GM19043 (cell line): ENCODE measurements around the gene CLDN15.
"Not testable (repeated sequence)": the region's sequence is repeated elsewhere in the genome, so short reads cannot be mapped to it uniquely, and the experiment has no call there.

Experiments
- ATAC-seq: cut with Tn5 transposase; IDR thresholded peaks from one replicate; pipeline ENCODE4 v1.9.1; 2021; ENCODE audit warnings: low read depth; ENCODE audit not compliant: unreplicated experiment

Gene CLDN15, protein sequence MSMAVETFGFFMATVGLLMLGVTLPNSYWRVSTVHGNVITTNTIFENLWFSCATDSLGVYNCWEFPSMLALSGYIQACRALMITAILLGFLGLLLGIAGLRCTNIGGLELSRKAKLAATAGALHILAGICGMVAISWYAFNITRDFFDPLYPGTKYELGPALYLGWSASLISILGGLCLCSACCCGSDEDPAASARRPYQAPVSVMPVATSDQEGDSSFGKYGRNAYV

DNA sequence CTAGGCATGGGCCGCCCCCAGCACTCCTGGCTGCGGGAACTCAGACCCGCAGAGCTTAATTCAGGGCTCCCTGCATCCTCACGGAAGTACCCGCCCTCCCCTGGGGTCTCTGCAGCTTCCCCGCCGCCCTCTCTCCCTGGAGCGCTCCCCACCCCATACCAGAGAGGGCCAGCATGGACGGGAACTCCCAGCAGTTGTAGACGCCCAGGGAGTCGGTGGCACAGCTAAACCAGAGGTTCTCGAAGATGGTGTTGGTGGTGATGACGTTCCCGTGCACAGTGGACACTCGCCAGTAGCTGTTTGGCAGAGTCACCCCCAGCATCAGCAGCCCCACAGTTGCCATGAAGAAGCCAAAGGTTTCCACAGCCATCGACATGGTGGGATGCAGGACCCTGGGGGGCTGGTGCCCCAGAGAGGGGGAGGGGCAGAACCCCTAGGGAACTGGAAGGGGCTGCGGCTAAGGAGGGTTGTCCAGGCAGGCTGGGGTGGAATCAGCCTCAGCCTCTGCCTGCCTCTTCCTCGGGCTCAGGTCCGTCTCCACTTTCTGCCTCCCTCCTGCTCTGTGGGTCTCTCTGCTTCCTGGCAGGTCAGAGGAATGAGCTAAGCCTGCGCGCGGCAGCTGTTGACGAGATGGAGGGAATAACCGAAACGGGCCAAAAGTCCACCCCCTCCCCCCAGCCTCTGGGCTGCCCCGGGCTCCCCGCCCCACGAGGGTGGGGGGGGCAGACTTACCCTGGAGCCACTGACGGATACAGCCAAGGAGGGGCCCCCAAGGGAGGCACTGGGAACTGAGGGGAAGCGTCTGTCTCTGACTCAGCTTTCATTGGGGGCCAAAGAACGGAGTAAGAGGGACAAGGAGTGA lies at the start of gene CLDN15:
Gene CLDN15 (minus strand): TSS at position 597 of the 862 bp plus-strand sequence. CDS start 221 bp downstream, at position 376.
- no peak for ATAC-seq

DNA sequence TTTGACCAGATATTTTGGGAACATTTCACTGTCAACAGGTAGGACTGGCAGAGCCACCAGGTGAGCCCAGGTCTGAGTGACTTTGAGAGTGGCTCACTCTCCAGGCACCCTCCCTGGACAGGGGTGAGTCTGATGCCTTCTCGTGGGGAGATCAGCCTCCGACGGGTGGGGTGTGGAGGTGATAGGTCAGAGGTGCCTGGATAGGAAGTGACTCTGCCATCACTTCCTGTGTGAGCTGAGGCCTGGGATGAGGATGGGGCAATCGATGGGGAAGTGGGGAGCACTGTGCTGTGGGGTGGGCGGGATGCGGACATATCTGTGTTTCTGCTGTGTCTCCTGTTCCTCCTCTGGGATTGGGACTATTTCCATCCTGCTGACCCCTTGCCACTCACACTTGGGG lies 49.4 kb upstream of the CLDN15 start:
- ATAC-seq = no peak

DNA sequence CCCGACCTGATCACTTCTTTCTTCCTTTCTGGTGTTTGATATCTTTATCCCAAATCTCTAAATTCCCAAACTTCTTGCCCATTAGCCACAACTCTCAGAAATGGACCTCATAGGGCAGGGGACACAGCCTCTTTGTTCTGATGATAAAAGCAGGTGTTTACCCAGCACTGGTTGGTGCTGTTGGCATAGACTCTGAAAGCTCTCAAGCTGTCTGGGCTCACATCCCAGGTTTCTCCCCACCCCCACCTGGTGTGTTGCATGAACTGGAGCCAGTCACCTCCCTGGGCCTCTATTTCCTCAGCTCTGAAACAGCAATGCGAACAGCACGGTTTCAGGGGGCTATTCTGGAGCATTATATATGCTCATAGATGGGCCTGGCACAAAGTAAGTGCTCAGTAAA lies 48.3 kb upstream of the CLDN15 start:
- not testable (repeated sequence) for ATAC-seq

DNA sequence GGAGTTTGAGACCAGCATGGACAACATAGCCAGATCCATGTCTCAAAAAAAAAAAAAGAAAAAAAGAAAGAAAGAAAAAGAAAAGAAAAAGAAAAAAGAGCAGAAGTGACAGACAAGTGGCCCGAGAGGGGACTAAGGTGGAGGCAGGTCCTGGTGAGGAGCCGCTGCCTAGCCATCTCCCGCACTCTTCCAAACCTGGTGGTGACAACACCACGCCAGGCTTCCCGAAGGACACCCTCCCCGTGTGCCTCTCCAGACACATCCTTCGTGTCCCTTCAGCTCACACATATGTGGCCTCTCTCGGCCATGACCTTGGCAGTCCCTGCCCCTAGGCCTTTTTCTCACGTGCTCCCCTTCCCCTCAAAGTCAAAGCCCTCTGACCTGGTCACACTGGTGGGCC lies 47.6 kb upstream of the CLDN15 start:
- no peak for ATAC-seq

DNA sequence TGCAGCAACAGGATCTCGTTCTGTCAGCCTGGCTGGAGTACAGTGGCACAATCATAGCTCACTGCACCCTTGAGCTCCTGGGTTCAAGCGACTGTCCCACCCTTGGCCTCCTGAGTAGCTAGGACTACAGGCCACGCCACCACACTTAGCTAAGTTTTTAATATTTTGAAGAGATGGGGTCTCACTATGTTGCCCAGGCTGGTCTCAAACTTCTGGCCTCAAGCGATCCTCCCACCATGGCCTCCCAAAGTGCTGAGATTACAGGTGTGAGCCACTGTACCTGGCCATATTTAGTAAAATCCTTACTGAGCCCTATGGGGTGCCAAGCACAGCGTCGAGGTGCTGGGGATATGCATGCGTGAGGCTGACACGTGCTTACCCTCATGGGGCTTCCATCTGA lies 43.3 kb upstream of the CLDN15 start:
- not testable (repeated sequence) for ATAC-seq

DNA sequence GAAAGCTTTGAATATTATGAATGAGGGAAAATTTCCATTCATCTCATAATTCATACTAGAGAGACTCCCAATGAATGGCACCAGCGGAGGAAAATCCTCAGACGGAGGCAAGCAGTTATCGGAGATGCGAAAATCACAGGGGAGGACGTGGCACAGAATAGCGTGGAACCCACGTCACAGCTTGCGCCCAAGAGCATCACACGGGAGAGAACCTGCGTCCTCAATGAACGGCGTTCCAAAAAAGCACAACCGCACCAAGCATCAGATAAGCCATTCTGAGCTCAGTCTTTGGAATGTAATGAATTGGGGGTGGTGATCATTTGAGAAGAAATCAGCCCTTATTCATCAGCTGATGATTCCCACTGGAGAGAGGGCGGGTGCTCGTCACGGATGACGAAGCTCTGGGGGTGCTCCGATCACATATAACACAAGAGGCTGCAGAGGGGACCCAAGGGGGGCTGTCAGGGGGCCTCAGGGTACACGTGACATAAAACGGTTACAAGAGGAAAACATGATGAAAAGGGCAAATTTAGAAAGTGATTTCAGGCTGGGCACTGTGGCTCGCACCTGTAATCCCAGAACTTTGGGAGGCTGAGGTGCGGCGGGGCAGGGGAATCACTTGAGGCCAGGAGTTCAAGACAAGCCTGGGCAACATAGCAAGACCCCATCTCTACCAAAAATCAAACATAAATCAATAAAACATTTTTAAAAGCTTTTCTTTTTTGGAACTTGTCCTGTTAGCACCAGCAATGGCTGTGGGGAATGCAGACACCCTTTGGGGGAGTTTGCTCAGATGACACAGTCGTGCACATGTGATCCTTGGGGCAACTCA lies 41.1 kb upstream of the CLDN15 start:
- ATAC-seq = no peak

DNA sequence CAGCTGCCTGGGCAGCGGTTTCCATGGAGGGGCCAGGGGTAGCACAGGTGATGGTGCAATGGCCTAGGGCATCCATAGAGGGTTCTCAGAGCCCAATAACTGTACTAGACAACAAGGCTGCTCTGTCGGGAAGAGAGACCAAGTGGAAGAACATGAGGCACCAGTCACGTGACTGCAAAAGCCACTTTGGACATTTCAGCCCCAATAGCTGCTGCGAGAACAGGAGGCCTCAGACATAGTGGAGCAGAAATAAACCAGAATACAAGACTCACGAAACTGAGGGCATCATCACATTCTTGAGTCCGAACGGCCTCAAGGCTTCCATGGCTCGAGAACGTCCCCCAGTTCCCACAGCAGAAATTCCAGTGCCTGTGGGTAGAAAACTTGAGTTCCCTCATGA lies 39.6 kb upstream of the CLDN15 start:
- no peak for ATAC-seq

DNA sequence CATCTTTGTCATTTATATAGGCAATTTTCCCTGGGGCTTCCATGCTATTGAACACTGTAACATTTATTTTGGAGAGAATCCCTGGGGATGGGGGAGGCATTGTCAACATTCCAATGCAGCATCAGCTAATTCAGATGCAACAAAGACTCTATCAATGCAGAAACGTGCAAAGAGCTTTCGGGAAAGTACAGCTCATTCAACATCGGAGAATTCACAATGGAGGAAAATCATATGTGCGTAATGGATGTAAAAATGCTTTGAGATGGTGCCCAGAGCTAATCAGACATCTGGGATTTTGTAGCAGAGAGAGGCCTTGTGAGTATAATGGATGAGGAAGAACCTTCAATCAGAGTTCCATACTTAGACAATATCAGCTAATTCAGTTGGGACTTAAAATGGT lies 35.6 kb upstream of the CLDN15 start:
- no peak for ATAC-seq

DNA sequence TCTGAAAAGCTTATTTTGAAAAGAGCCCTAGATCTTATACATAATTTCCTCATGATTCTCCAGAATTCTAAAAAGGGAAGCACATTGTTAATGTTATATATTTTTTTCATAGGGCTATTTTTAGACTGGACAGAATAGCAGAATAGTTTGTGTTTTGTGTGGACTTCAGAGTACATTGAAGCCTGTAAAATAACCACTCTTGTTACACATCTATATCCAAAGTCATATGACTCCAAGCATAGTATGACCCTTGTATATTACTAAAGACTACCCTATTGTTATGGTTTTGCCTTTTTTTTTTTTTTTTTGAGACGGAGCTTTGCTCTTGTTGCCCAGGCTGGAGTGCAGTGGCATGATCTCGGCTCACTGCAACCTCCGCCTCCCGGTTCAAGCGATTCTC lies 33.4 kb upstream of the CLDN15 start:
- no peak for ATAC-seq

DNA sequence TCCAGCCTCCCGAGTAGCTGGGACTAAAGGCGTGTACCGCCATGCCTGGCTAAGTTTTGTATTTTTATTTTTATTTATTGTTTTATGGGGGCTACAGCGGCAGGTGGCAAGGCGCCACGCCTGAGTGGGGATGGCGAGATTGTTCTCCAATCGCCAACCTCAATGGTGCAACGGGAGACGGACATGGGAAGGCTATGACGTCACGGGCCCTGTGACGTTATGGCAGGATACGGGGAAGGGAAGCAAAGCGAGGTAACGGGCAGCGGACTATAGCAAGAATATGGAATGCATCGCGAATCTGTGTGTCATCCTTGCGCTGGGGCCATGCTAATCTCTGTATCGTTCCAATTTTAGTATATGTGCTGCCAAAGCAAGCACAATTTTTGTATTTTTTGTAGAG lies 32.1 kb upstream of the CLDN15 start:
- no peak for ATAC-seq

DNA sequence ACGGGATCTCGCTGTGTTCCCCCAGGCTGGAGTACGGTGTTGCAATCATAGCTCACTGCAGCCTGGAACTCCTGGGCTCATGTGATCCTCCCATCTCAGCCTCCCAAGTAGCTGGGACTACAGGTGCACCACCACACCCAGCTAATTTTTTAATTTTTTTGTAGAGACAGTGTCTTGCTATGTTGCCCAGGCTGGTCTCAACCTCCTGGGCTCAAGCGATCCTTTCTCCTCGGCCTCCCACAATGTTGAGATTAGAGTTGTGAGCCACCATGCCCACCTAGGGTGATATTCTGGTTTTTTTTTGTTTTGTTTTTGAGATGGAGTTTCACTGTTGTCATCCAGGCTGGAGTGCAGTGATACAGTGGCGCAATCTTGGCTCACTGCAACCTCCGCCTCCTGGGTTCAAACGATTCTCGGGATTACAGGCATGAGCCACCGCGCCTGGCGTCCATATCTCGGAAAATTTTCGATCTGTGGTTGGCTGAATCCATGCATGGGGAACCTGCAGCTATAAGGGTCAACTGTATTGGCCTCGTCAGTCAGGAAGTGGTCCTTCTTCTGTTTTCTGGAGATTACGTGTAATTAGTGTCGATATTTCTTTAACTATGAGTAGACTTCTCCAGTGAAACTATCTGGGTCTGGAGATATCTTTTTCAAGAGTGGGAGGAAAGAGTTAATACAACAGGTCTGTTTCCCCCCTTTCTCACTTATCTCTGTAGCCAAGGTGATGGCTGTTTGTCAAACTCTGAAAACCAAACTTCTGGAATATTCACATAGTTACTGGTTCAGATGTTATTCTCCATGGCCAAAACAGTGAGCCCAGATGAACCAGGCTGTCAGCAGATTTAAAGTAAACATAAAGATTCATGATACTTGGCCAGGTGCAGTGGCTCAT lies 28.3 kb upstream of the CLDN15 start:
- ATAC-seq = no peak

DNA sequence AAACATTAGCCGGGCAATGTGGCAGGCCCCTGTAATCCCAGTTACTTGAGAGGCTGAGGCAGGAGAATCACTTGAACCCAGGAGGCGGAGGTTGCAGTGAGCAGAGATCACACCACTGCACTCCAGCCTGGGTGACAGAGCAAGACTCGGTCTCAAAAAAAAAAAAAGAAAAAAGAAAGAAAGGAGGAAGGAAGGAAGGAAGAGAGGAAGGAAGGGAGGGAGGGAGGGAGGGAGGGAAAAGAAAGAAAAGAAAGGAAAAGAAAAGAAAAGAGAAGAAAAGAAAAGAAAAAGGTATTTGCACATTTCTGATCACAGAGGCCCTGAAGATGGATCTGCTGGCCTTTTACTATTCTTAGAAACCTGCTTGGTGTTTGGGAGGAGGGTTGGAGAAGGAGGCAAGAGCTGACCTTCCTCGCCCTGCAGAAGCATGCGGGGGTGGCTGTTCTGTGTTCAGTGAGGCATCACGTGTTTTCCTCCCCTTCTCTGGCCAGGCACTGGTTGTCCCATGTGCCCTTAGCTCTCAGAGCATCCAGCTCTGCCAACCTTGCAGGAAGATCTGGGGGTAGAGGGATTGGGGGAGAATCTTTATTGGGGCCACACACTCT lies 26.6 kb upstream of the CLDN15 start:
- not testable (repeated sequence) for ATAC-seq

DNA sequence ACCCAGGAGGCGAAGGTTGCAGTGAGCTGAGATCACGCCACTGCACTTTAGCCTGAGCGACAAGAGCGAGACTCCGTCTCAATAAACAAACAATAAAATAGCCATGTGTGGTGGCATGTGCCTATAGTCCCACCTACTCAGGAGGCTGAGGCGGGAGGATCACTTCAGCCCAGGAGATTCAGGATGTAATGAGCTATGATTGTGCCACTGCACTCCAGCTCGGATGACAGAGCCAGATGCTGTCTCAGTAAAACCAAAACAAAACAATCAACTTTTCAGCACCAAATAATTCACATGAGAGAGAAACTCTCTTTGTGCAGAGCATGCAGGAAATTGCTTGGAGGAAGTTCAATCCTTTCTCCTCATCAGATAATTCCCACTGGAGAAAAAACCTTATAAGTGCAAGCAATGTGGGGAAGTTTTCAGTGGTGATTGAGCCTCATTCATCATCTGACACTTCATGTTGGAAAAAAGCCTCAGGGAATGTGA lies 20.7 kb upstream of the CLDN15 start:
- ATAC-seq = no peak

DNA sequence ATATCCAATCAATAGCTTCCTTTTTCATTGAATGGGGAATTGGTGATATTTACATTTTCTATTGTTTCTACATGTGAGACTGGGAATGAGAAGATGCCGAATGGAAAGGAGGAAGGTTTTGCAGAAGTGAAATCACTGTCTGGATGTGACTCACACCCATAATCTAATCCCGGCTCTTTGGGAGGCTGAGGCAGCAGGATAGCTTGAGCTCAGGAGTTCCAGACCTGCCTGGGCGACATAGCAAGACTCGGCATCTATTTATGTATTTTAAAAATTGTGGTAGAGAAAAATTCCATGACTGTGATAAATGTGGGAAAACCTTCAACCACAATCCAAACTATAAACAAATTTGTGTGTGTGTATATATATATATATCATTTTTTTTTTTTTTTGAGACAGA lies 18.2 kb upstream of the CLDN15 start:
- no peak for ATAC-seq

DNA sequence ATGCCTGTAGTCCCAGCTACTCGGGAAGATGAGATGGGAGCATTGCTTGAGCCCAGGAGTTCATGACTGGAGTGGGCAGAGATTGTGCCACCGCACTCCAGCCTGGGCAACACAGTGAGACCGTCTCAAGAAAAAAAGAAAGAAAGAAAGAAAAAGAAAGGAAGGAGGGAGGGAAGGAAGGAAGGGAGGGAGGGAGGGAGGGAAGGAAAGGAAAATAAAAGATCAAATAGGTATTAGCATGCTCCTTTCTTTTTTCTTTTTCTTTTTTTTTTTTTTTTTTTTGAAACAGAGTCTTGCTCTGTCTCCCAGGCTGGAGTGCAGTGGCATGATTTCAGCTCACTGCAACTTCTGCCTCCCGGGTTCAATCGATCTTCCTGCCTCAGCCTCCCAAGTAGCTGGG lies 15.6 kb upstream of the CLDN15 start:
- ATAC-seq = not testable (repeated sequence)

DNA sequence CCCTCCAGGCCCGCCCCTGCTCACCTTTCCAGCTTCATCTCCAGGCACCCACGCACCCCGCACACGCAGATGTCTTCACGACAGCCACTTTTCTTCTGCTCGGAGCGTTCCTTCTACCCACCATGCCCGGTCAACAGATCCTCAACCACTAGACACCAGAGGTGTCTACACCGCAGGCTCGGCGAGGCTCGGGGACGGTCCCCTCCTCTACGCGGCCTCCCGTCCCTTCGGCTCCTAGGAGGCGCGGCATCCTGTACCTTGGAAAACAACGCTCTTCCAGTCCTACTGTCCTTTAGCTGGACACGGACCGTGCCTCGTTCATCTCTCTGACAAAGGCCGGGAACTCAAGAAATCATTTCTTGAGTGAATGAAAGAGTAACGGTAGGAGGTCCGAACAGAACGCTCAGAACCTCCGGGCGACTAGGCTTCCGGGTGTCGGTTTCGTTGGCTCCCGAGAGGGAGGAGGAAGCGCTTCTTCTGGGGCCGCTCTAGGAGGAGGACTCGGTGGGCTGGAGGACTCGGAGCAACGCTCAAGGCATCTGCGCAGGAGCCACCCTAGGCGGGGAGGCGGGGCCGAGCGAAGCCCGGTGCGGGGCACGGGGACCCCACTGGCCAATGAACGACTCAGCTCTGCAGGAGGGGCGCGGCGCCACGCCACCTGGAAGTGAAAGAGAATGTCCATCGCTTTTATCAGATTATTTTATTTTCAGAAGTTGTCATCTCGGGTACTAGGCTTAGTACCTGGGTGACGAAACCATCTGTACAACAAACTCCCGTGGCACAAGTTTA lies 14.5 kb upstream of the CLDN15 start:
- peak; percentile 97 for ATAC-seq

DNA sequence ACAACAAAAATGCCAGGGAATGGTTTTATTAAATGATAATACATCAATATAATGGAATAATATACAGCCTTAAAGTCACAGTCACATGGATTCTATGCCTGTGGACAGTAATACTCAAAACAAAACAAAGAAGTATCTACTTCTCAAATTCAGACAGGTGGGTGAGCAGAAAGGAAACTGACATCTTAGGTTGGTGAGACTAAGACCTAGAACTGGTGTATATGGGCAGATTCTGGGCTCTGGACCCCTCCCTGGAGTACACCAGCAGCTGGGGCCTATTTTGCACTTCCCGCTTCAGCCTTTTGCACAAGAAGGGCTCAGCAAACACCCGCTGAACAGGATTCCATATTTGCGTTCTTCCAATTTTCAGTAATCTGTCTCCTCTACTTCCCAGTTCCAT lies 12.7 kb upstream of the CLDN15 start:
- ATAC-seq = no peak

DNA sequence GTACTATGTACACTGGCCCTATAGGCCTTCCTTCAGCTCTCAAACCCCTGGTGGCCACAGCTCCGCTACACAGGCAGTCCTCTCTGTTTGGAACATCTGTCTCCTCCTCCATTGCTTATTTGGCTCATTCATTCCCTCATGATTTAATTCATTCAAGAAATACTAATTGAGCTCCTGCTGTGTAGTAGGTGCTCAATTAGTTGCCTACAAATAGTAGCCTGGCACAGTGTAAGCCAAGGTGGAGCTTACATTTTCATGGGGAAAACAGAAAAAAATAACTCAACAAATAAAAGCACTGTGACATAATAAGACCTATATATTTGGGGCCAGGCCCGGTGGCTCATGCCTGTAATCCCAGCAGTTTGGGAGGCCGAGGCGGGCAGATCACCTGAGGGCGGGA lies 10.7 kb upstream of the CLDN15 start:
- ATAC-seq = no peak

DNA sequence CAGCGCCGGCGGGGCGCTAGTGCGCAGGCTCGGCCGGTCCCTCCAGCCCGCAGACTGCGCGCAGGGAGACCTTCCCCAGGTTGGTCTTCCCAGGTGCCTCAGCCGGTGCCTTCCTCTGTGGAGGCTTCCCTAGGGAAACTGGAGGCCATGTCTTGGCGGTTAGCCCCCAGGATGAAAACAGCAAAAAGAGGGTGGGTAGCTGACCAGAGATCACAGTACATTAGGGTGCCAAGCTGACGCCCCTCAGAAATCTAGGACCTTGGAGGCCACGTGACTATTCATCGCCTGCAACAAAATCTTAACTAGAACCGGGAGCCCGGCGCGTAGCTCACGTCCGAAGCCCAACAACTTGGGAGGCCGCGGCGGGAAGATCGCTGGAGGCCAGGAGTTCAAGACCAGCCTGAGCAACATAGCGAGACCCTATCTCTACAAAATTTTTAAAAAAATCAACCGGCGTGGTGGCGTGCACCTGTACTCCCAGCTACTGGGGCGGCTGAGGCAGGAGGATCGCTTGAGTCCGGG lies 7.6 kb upstream of the CLDN15 start:
- no peak for ATAC-seq
